ENCODE measurements around the gene UBE2J2.

Gene UBE2J2

DNA sequence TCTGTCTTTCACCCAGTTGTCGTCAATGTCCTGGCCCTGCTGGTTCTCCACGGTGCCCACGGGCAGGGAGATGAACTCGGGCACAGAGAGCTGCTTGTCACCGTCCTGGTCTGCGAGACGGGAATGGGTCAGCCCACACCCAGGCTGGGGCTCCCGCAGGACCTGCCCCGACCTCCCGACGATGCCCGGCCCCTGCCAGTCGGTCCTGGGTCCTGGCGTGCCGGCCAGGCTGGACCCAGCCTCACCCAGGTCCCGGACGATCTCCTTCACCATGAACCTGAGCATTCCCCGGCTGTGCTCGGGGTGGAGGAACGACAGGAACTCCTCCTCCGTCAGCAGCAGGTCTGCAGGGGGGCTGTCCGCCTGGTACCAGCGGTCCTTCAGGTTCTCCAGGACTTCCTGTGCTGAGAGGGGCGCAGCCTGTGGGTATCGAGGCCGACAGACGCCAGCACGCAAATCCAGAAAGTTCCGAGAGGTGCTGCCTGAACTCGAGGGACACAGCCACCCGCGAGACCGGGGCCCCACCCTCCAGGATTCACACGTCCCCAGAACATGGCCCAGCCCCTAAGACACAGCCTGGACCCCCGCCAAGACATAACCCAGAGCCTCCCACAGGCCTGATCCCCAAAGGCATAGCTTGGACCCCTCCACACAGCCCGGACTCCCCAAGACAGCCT, 55.0 kb downstream of the UBE2J2 start:
- TF ChIP-seq, protein P1, sequence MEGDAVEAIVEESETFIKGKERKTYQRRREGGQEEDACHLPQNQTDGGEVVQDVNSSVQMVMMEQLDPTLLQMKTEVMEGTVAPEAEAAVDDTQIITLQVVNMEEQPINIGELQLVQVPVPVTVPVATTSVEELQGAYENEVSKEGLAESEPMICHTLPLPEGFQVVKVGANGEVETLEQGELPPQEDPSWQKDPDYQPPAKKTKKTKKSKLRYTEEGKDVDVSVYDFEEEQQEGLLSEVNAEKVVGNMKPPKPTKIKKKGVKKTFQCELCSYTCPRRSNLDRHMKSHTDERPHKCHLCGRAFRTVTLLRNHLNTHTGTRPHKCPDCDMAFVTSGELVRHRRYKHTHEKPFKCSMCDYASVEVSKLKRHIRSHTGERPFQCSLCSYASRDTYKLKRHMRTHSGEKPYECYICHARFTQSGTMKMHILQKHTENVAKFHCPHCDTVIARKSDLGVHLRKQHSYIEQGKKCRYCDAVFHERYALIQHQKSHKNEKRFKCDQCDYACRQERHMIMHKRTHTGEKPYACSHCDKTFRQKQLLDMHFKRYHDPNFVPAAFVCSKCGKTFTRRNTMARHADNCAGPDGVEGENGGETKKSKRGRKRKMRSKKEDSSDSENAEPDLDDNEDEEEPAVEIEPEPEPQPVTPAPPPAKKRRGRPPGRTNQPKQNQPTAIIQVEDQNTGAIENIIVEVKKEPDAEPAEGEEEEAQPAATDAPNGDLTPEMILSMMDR (IDR thresholded peaks at IDR 0.05; ENCODE audit: control insufficient read depth, insufficient read depth, low read depth, low read length, missing control alignments), result no peak
- H3K4me3 ChIP-seq (ENCODE audit: control insufficient read depth, low read depth, low read length), result no peak overlapping the region
- no peak for DNase-seq (ENCODE audit: low read depth)

DNA sequence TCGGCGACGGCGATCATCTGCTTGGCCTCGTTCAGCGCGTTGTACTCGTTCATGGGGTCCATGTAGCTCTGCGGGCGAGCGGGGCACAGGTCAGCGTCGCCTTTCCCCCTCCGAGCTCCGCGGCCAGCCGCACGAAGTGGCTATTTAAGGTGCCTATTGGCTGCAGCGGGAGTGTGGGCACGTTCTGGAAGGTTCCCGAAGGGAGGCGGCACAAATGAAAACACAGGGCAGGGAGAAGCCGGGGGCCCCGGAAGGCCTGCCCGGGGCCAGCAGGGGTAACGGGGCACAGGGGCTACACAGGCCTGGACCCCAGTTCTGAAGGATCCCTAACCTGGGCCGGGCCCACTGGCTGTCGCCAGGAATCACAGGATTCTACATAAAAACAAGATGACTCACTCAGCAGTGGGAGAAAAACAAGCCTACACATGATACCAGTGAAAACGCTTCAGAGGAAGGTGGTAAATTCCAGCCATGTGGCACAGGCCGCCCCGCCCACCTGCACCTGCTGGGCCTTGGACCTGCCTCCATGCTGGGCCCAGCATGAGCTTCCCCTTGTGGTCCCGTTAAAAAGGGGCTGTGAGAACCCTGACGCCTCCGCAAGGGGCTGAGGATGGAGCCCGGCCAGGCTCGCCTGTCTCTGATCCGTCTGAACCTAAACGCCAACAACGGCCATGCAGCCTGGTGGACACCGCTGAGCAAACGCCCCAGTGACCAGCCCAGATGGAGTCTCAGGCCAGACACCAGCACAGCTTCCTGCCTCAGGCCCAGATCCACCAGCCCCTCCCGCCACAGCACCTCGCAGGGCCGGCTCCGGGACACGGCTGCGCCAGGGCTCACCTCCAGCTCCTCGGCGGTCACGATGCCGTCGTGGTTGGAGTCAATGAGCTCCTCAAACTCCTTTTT, 55.8 kb downstream of the UBE2J2 start:
- no peak overlapping the region for H3K4me3 ChIP-seq (ENCODE audit: control insufficient read depth, low read depth, low read length)
- TF ChIP-seq, protein P1 (IDR thresholded peaks at IDR 0.05; ENCODE audit: control insufficient read depth, insufficient read depth, low read depth, low read length, missing control alignments), result no peak
- DNase-seq (ENCODE audit: low read depth), result no peak

DNA sequence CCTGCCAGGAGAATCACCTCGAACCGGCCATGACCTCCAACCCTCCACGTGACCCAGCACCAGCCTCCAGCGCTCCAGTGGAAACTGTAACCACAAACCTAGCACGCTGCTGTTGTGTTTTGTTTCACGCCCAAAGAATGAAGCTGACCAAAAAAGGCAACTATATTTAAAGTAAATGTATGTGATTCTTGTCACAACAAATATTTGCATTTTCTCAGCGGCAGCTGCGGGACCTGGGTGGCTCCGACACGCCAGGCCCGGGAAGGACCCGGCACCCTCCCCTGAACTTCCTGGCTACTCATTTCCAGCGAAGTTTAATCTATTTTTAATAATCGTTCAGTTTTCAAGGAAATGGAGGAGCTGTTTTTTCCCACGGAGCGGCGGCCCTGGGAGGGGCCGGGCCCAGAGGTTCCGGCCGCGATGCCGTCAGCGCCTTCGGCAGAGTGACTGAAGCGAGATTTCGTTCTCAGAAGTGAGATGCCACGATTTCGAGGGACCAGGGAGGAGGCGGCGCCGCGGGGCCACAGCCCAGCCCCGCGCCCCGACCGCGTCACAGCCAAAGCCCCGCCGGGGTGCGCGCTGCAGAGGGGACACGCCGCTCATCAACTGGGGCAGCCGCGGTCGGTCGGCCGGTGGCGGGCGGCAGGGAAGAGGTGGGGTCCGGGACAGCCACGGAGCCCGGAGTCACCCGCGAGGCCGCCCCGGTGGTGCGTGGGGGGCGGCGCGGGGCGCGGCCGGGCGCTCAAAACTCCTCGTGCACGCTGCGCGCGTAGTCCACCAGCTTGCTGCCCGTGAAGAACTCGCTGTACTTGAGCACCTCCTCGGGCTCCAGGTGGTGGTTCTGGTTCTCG, 56.7 kb downstream of the UBE2J2 start:
- TF ChIP-seq, protein P1 (IDR thresholded peaks at IDR 0.05; ENCODE audit: control insufficient read depth, insufficient read depth, low read depth, low read length, missing control alignments), result no peak
- no peak for DNase-seq (ENCODE audit: low read depth)

DNA sequence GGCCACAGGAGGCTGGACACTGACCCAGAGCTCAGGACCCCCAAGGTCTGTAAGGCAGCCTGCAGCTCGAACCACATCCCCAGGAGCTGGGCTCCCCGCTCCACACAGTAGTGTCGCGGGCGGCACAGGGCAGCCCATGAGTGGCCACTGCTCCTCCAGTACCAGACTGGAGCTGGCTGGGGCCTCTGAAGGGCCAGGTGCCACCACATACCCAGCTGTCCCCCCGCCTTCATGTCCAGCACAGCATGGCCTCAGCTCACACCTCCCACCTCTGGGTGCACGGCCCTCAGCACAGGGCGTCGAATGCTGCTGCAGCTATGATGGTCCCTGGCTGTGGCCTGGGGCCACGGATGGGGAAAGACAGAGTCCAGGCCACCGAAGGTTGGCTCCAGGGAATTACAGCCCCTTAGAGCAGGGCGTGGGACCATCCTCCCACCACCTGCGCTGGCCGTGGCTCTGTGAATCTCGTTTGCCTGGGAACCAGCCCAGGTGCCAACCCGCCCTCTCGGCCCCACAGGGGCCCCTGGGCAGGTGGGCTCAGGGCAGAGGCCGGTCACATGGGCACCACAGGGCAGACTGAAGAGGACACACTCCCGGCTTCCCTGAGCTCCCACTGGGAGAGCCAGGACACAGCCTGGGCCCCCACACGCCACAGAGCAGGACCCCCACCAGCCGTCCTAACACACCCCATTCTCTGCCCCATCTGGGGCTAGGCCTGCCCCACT, 57.6 kb downstream of the UBE2J2 start:
- TF ChIP-seq, protein P1 (IDR thresholded peaks at IDR 0.05; ENCODE audit: control insufficient read depth, insufficient read depth, low read depth, low read length, missing control alignments), result no peak
- DNase-seq (ENCODE audit: low read depth), result no peak
- H3K4me3 ChIP-seq (ENCODE audit: control insufficient read depth, low read depth, low read length), result no peak overlapping the region

More for the DNA sequence above, 56.7 kb downstream of the UBE2J2 start:
- no peak overlapping the region for H3K4me3 ChIP-seq (ENCODE audit: control insufficient read depth, low read depth, low read length)

DNA sequence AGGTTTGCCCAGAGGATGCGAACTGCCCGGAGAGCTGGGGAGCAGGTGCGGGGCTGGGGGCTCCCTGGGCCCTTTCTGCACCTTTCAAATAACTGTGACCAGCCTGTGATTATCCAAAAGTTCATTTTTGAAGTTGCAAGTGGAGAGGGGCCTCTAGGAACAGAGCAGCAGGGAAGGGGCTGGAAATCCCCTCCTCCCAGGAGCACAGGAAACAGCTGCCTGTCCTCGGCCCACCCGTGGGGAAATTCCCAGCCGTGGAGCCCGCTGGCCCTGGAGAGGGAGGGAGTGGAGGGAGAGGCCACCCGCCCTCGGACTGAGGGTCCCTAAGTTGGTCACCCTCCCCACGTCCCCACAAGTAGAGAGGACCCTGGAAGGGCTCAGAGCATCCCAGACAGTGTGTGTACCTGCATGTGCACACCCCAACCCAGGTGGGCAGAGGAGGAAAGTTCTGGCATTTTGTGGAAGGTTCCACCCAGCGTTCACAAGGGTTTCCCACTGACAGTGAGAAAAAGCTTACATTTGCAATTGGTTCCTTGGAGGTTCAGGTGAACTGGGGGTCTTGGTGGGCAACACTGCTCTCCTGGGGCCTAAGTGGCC, 58.5 kb downstream of the UBE2J2 start:
- no peak overlapping the region for H3K4me3 ChIP-seq (ENCODE audit: control insufficient read depth, low read depth, low read length)
- no peak for DNase-seq (ENCODE audit: low read depth)
- TF ChIP-seq, protein P1 (IDR thresholded peaks at IDR 0.05; ENCODE audit: control insufficient read depth, insufficient read depth, low read depth, low read length, missing control alignments), result no peak
